Activated gamma-delta T cell treated with anti-CD3 and anti-CD28 coated beads, Interleukin-2, amount 50 U/mL, for 16 hours (primary cell): ENCODE measurements around the gene ACTMAP.
"Not testable (repeated sequence)": the region's sequence is repeated elsewhere in the genome, so short reads cannot be mapped to it uniquely, and the experiment has no call there.

Experiments used
- DNase-seq: peaks from one replicate; pipeline ENCODE4 v3.0.0-alpha.2; 2020; ENCODE audit warnings: low read depth

ACTMAP gene, protein sequence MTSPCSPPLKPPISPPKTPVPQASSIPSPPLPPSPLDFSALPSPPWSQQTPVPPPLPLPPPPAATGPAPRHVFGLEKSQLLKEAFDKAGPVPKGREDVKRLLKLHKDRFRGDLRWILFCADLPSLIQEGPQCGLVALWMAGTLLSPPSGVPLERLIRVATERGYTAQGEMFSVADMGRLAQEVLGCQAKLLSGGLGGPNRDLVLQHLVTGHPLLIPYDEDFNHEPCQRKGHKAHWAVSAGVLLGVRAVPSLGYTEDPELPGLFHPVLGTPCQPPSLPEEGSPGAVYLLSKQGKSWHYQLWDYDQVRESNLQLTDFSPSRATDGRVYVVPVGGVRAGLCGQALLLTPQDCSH

GRCh38 chr19:40750058-40750873, at the start of gene ACTMAP:
Gene ACTMAP, minus strand, starts transcription at chr19:40750477. Its CDS starts 674 bp downstream, at chr19:40749803.
- peak; percentile 98 for DNase-seq

DNA sequence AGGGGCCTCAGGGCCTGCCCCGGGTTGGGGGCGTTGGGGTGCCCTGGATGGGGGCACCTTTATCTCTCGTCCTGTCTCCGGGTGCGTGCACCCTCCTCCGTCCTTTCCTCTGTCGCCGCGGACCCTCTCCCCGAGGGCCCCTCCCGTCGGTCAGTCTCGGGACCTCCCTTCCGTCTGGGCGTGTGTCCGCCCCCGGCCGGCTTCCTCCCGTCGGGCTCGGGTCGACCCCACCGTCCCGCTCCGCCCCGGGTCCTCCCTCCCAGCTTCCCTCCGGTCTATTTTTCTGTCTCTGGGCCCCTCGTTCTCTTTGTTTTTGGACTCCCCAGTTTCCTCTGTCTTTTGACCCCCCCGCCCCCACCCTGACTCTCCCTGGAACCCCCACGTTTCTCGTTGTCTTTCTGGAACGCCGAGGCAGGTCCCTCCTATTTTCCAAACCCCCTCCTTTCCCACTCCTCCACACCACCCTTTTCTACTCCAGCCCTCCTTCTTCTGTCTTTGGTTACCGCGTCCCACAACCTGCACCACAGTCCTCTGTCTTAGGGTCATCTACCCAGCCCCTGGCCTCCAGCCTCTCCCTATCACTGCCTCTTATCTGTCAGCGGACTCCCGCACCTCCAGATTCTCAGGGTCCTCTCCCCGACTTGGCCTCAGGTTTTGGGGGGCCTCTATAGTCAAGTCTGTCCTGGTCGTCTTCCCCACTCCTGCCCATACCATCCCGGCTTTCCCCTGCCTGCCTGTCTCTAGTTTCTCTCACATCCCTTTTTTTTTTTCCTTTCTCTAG, 49.5 kb upstream of the ACTMAP start:
- no peak for DNase-seq

- DNase-seq: peak; percentile 100
These were observed 48.6 kb upstream of the ACTMAP start, which contains the start of gene EGLN2 for GRCh38 chr19:40798683-40799557. Gene EGLN2, plus strand, starts transcription at chr19:40799191. Its CDS starts 1,382 bp downstream, at chr19:40800573.

DNA sequence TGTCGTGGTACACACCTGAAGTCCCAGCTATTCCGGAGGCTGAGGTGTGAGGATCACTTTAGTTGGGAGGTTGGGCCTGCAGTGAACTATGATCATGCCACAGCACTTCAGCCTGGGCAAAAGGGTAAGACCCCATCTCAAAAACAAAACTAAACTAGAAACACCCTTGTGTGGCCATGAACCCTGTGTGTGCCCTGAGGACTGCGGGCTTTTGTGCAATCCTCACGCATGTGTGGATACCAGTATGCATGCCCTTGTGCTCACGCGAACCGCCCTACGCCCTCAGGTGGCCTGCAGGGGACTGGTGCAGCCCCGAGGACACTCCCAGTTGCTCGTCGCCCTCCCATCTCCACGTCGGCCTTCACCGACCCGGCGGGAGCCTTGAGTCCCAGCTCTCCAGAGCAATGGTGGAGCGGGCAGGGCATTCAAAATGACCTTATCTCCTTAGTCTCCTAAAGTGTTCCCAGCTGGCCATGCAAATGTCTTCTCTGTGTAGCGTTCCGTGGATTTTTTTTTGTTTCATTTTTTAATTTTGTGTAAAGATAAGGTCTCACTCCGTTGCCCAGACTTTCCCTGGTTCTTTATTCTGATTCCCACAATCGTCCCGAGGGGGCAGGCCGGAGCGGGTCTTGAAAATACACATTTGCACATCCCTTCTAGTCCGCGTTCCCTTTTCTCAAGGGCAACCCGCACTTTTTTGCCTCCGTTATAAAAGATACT, 47.8 kb upstream of the ACTMAP start:
- peak; percentile 49 for DNase-seq

- DNase-seq: no peak
These were observed 47.1 kb upstream of the ACTMAP start for GRCh38 chr19:40797166-40797962.

GRCh38 chr19:40791996-40792395, 41.7 kb upstream of the ACTMAP start:
- no peak for DNase-seq

DNA sequence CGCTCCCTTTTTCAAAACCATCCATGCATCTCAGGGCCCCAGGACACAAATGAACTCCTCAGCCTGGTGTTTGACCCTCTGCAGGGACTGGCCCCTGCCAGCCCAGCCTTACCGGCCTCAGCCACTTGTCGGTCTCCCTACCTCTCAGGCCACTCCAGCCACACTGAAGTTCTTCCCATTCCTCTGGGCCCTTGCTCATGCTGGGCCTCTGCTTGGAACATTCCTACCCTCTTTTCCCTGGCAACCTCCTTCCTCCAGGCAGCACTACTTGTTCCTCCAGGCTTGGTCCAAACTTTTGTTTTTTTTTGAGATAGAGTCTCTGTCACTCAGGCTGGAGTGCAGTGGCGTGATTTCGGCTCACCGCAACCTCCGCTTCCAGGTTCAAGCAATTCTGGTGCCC, 41.1 kb upstream of the ACTMAP start:
- no peak for DNase-seq

- no peak for DNase-seq
These were observed 36.1 kb upstream of the ACTMAP start for GRCh38 chr19:40786060-40787037.

DNA sequence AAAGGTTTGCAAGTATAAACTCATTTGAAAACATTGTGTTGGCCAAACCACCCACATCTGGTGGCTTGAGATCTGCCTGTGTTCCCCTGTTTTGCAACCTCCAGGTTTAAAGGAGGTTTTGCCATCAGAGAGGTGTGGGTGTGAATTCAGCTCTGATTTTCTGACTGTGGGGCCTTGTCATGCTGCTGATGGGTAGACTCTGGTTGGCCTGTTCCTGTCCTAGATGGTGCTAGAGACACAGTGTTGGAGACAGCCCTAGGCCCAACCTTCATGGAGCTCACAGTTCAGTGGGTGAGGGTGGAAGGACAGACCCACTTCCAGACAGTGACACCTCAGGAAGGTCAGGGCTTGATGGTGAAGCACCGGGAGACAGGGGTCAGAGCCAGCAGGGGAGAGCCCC, 35.2 kb upstream of the ACTMAP start:
- DNase-seq: no peak

DNA sequence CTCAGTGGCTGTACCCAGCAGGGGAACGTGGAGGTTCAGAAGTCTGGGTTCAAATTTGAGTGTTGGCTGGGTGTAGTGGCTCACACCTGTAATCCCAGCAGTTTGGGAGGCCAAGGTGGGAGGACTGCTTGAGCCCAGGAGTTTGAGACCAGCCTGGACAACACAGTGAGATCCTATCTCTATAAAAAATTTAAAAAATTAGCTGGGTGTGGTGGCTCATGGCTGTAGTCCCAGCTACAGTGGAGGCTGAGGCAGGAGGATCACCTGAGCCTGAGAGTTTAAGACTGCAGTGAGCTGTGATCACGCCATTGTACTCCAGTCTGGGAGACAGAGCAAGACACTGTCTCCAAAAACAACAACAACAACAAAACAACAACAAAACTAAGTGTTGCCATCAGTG, 33.9 kb upstream of the ACTMAP start:
- not testable (repeated sequence) for DNase-seq

DNA sequence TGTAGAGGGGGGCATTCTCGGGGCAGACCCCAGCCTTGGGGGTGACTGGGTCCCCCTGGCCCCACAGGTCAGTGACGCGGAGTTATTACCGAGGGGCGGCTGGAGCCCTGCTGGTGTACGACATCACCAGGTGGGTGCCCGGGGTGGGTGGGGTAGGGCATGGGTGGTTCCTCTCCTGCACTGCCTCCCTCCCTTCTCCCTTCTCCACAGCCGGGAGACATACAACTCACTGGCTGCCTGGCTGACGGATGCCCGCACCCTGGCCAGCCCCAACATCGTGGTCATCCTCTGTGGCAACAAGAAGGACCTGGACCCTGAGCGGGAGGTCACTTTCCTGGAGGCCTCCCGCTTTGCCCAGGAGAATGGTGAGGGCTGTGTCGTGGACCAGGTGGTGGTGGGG, 33.4 kb upstream of the ACTMAP start:
- DNase-seq: no peak

- DNase-seq: no peak
These were observed 30.9 kb upstream of the ACTMAP start for GRCh38 chr19:40781140-40781539.

DNA sequence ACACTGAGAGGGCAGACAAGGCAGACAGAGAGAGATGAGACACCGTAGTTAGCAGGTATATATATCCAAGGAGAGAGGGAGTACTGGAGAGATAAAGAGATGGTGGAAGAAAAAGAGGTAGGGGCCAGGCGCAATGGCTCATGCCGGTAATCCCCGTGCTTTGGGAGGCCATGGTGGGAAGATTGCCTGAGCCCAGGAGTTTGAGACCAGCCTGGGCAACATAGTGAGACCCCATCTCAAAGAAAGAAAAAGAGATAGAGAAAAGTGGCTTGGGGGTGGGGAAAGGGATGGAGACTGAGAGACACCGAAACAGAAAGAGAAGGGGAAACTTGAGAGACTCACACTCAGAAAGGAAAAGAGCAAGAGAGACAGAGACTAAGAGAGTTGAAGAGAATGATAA, 30.3 kb upstream of the ACTMAP start:
- DNase-seq: no peak

- DNase-seq: no peak
These were observed 28.5 kb upstream of the ACTMAP start for GRCh38 chr19:40778706-40779284.

GRCh38 chr19:40777937-40778705, 27.8 kb upstream of the ACTMAP start, which contains the start of gene RAB4B:
Gene RAB4B, plus strand, starts transcription at chr19:40778247. Its CDS starts 129 bp downstream, at chr19:40778376.
- peak; percentile 100 for DNase-seq

DNA sequence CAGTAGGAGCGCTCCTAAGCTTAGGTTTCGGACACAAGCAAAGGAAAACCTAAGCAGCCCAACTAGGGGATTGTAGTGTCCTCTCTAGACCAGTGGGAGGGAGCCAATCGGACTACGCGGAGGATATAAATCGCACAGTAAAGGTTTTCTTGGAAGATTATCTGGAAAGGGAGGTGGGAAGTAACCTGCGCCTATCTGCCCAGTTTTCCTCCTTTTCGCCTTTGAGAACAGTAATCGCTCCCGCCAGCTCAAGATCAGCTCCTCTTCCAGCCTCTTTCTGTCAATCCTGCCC, 27.3 kb upstream of the ACTMAP start:
- no peak for DNase-seq

DNA sequence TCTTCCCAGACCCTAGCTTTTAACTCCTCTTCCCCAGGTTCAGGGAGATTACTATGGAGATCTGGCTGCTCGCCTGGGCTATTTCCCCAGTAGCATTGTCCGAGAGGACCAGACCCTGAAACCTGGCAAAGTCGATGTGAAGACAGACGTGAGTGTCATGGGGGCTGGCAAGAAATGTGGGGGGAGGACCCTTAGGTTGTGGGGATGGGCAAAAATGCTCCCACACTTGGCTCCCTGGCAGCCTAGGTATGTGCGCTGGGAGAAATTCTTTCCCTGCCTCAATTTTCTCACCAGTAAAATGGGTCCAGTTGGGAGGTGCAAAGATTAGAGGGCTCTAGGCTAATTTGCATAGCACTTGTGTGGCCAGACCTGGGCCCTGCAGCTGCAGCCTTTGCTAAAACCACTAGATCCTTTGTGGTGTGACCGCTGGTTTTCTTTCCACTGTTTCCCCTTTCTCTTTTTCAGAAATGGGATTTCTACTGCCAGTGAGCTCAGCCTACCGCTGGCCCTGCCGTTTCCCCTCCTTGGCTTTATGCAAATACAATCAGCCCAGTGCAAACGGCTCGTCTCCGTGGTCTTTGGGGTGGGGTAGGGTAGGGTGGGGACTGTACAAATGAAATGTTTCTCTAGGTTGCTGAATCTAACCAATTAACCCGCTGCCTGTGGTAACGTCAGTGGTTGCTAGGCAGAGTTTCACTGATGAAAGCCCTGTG, 26.8 kb upstream of the ACTMAP start:
- DNase-seq: peak; percentile 79
